Memory B cell (primary cell): ENCODE measurements around the gene NINL.
"Not testable (repeated sequence)": the region's sequence is repeated elsewhere in the genome, so short reads cannot be mapped to it uniquely, and the experiment has no call there.

Experiments used
- ATAC-seq: fragments of 150-1000 bp; cut with Tn5 transposase; 2 replicates; pipeline ENCODE4 v1.10.0; 2021; ENCODE audit warnings: low read depth, mild to moderate bottlenecking, moderate library complexity
- DNase-seq, 2 donors: peaks; one replicate each; pipeline ENCODE4 v3.0.0; 2022; ENCODE audit warnings: low spot score in 2 of 2
- H3K27ac Mint-ChIP-seq: one replicate; pipeline ENCODE4 v1.8.0; 2022; ENCODE audit warnings: mild to moderate bottlenecking, moderate library complexity, mixed read lengths
- H3K27me3 Mint-ChIP-seq: one replicate; pipeline ENCODE4 v1.8.0; 2022; ENCODE audit warnings: mixed read lengths
- H3K36me3 Mint-ChIP-seq: one replicate; pipeline ENCODE4 v1.8.0; 2022; ENCODE audit warnings: mild to moderate bottlenecking, mixed read lengths
- H3K4me1 Mint-ChIP-seq: one replicate; pipeline ENCODE4 v1.8.0; 2022; ENCODE audit warnings: mixed read lengths
- H3K4me3 Mint-ChIP-seq: one replicate; pipeline ENCODE4 v1.8.0; 2022; ENCODE audit warnings: mild to moderate bottlenecking, moderate library complexity, mixed read lengths
- H3K9me3 Mint-ChIP-seq: one replicate; pipeline ENCODE4 v1.8.0; 2022; ENCODE audit warnings: mixed read lengths

Gene NINL

DNA sequence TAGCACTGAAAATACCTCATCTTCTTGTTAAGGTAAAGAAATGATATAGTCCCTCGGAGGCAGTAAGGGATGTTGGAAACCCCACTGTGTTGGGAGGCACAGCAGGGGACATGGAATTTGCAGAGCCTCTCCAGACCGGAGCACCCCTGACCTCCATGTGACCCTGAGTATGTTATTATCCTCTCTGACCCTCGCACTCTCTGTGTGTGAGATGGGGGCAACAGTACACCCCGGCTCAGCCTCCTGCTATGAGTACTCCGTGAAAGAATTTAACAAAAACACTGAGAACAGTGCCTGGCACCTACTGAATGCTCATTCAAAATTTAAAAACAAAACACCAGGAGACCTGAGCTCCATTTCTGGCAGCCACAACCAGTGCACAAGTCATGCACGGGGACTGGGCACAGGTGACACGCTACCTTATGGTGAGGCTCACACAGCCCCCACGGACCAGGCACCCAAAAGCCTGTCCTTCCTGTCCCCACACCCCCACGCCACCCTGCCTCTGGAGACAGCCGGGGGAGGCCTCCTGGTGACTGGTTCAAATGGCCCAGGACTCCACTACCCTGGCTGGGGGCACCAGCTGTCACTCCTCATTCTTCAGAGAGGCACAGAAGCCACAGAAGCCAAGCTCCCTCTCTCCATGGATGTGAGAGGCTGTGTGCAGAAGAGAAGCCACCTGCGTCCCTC lies 6.1 kb downstream of the NINL start:
- DNase-seq, result no peak
- H3K27me3 Mint-ChIP-seq, result peaks cover 9% of the 10 kb centered on the region
- no peak for ATAC-seq
- H3K27ac Mint-ChIP-seq, result no peak overlapping the region
- no peaks in the 10 kb centered on the region for H3K9me3 Mint-ChIP-seq
- H3K4me3 Mint-ChIP-seq, result no peak overlapping the region
- no peaks in the 10 kb centered on the region for H3K36me3 Mint-ChIP-seq
- H3K4me1 Mint-ChIP-seq, result no peaks in the 10 kb centered on the region

DNA sequence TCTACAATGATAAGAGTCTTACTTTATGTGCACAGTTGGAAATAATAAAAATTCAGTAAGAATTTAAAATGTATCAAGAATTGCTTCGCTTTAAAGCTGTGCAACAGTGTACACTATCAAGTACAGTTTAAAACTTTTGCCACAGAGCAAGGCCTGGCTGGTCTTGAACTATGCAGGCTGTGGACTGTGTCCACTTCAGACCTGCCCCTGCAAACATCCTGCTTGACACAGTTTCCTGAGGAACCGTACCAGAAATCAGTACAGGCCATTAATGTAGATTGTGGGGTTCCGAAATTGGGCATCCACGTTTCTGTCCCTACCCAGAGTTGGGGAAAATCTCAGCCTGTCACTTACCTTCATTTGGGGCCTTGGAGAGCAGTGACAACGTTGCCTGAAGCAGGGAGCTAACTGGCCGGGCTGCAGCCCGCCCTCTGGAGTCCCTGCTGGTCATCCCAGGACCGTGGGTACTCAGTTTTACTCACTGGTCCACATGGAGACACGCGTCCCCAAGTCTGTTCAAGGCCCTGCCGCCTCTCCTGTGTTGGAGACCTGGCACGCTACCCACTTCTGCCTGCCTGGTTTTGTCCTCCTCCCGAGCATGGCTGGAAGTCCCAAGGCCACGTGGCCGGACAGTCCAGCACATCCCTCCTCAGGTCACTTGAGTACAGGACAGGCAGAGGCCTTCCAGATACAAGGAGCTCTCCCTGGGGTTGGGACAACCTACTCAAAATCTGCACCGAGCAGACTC lies 8.4 kb downstream of the NINL start:
- no peaks in the 10 kb centered on the region for H3K4me1 Mint-ChIP-seq

DNA sequence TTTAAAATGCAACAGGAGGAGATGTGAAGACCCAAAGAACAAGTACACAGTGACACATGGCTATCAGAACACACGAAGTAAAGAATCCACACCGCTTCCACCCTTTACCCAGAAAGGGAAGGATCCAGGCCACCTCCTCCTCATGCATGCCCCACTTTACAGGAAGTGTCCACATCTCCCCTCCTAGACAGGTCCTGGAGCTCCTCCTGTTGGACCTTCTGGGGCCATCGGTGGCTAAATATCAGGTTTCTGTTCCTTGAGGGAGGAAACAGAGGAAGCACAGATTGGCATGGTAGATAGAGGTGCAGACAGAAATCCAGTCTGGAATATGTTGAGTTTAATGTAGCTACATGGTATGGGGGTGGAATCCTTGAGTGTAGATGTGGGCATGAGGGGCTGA lies 10.9 kb downstream of the NINL start:
- Mint-ChIP-seq H3K27ac (no peak overlapping the region), H3K36me3 (no peaks in the 10 kb centered on the region), H3K4me3 (no peak overlapping the region), H3K4me1 (no peaks in the 10 kb centered on the region), H3K9me3 (no peaks in the 10 kb centered on the region), H3K27me3 (peaks cover 4% of the 10 kb centered on the region)
- ATAC-seq (no peak), DNase-seq (no peak)

More for the DNA sequence above, 8.4 kb downstream of the NINL start:
- Mint-ChIP-seq H3K4me3 (no peak overlapping the region), H3K36me3 (no peaks in the 10 kb centered on the region), H3K27me3 (peaks cover 4% of the 10 kb centered on the region), H3K27ac (no peak overlapping the region), H3K9me3 (no peaks in the 10 kb centered on the region)
- ATAC-seq (no peak), DNase-seq (no peak)

- no peak overlapping the region for H3K27ac Mint-ChIP-seq
- DNase-seq (no peak), ATAC-seq (no peak)
- no peaks in the 10 kb centered on the region for H3K9me3 Mint-ChIP-seq
- H3K27me3 Mint-ChIP-seq, result peaks cover 4% of the 10 kb centered on the region
- H3K36me3 Mint-ChIP-seq, result no peaks in the 10 kb centered on the region
- no peak overlapping the region for H3K4me3 Mint-ChIP-seq
- no peaks in the 10 kb centered on the region for H3K4me1 Mint-ChIP-seq
Observed at GRCh38 chr20:25573288-25574251, 11.8 kb downstream of the NINL start.

DNA sequence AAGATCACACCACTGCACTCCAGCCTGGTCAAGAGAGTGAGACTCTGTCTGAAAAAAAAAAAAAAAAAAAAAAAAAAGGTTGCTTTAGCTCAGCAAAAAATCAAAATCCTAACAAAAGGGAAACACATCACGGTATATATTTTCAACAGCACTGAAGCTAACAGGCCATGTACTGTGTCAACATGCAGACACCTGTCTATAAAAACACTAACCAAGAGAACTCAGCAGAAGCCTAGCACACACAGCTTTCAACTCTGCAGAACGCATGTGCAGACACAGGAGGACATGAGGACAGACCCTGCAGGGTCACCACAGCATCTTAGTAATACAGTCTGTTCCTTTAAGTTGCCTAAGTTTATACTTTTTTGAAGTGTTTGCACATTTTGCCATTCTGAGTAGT lies 13.5 kb downstream of the NINL start:
- Mint-ChIP-seq H3K4me1 (no peaks in the 10 kb centered on the region), H3K36me3 (no peaks in the 10 kb centered on the region), H3K9me3 (no peaks in the 10 kb centered on the region), H3K4me3 (no peak overlapping the region), H3K27me3 (peaks cover 4% of the 10 kb centered on the region), H3K27ac (no peak overlapping the region)
- ATAC-seq, result no peak
- DNase-seq, result no peak

DNA sequence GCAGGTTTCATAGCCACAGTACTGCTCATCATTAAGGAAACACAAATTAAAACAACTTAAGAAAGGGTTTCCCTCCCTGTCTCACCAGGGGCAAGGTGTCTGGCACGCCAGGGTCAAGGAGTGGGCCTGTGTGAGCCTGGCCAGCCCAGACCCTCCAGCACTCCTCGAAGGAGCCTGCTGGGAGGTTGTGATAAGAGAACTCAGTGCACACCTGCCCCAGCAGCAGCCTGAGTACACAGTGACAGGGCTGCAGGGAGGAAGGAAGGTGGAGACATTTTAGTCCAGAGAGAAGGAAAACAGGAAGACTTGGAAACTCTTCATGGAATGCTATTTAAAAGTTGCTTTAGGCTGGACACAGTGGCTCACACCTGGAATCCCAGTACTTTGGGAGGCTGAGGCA lies 14.1 kb downstream of the NINL start:
- Mint-ChIP-seq H3K36me3 (no peaks in the 10 kb centered on the region), H3K4me1 (no peaks in the 10 kb centered on the region), H3K27me3 (peaks cover 4% of the 10 kb centered on the region), H3K27ac (no peak overlapping the region), H3K9me3 (no peaks in the 10 kb centered on the region), H3K4me3 (no peak overlapping the region)
- no peak for DNase-seq
- ATAC-seq, result no peak

GRCh38 chr20:25570148-25570530 lies 15.2 kb downstream of the NINL start:
- Mint-ChIP-seq H3K27me3 (peaks cover 2% of the 10 kb centered on the region), H3K36me3 (no peaks in the 10 kb centered on the region), H3K9me3 (no peaks in the 10 kb centered on the region), H3K4me3 (no peak overlapping the region), H3K27ac (no peak overlapping the region), H3K4me1 (no peaks in the 10 kb centered on the region)
- DNase-seq (no peak), ATAC-seq (no peak)

- DNase-seq (no peak), ATAC-seq (no peak)
- Mint-ChIP-seq H3K27me3 (peaks cover 2% of the 10 kb centered on the region), H3K4me3 (no peak overlapping the region), H3K36me3 (peaks cover 5% of the 10 kb centered on the region), H3K9me3 (peaks cover 4% of the 10 kb centered on the region), H3K4me1 (no peaks in the 10 kb centered on the region), H3K27ac (no peak overlapping the region)
Observed at GRCh38 chr20:25567286-25567685, 18.0 kb downstream of the NINL start.

DNA sequence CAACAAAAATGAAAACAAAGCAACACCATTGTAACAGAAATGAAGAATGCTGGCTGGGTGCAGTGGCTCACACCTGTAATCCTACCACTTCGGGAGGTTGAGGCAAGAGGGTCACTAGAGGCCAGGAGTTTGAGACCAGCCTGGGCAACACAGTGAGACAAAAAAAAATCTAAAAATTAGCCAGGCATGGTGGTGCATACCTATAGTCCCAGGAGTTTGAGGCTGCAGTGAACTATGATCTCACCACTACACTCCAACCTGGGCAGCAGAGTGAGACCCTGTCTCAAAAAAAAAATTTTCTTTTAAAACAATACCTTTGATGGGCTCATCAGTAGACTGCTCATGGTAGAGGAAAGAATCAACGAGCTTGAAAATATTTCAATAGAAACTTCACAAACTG lies 18.5 kb downstream of the NINL start:
- Mint-ChIP-seq H3K9me3 (peaks cover 4% of the 10 kb centered on the region), H3K27me3 (peaks cover 2% of the 10 kb centered on the region), H3K27ac (no peak overlapping the region), H3K36me3 (peaks cover 5% of the 10 kb centered on the region), H3K4me3 (no peak overlapping the region), H3K4me1 (no peaks in the 10 kb centered on the region)
- ATAC-seq, result no peak
- no peak for DNase-seq

DNA sequence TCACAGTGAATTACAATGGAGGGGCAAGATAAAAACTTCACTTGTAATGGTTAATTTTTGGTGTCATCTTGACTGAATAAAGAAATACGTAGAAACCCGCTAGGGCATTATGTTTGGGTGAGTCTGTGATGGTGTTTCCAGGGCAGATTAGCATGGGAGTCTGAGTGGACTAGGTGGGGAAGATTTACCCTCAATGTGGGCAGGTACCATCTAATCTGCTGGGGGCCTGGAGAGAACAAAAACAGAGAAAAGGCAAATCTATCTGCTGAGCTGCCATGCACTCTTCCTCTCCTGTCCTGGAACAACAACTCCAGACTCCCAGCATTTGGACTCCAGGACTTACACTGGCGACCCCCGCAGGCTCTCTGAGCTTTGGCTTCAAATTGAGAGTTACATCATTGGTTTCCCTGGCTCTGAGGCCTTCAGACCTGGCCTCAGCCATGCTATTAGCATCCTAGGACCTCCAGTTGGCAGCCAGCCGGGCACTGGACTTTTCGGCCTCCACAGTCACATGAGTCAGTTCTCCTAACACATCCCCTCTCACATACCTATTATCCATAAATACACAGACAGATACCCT lies 19.7 kb downstream of the NINL start:
- peaks cover 2% of the 10 kb centered on the region for H3K27me3 Mint-ChIP-seq
- H3K4me1 Mint-ChIP-seq, result no peaks in the 10 kb centered on the region
- DNase-seq (no peak), ATAC-seq (no peak)
- H3K4me3 Mint-ChIP-seq, result no peak overlapping the region
- peaks cover 6% of the 10 kb centered on the region for H3K36me3 Mint-ChIP-seq
- H3K27ac Mint-ChIP-seq, result no peak overlapping the region
- H3K9me3 Mint-ChIP-seq, result peaks cover 4% of the 10 kb centered on the region

GRCh38 chr20:25563876-25564275 lies 21.5 kb downstream of the NINL start:
- DNase-seq, result no peak
- ATAC-seq, result no peak
- peaks cover 7% of the 10 kb centered on the region for H3K36me3 Mint-ChIP-seq
- no peak overlapping the region for H3K4me3 Mint-ChIP-seq
- peaks cover 2% of the 10 kb centered on the region for H3K27me3 Mint-ChIP-seq
- no peaks in the 10 kb centered on the region for H3K4me1 Mint-ChIP-seq
- peaks cover 4% of the 10 kb centered on the region for H3K9me3 Mint-ChIP-seq
- H3K27ac Mint-ChIP-seq, result no peak overlapping the region

DNA sequence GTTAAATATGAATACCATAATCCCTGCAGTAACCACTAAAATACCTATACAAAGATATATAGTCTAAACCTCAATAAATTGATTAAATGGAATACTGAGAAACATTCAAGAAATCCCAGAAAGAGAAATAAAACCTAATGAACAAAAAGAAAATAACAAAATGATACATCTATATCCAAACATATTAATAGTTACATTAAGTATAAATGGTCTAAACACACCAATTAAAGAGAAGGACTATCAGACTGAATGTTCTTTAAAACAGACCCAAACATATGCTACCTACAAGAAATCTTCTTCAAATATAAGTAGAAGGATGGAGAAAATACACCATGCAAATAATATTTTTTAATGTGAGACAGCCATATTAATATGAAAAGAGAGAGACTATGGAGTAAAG lies 22.0 kb downstream of the NINL start:
- no peak for ATAC-seq

DNA sequence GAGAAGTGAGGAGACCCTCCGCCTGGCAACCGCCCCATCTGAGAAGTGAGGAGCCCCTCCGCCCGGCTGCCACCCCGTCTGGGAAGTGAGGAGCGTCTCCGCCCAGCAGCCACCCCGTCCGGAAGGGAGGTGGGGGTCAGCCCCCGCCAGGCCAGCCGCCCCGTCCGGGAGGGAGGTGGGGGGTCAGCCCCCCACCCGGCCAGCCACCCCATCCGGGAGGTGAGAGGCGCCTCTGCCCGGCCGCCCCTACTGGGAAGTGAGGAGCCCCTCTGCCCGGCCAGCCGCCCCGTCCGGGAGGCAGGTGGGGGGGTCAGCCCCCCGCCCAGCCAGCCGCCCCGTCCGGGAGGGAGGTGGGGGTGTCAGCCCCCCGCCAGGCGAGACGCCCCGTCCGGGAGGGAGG lies 23.6 kb downstream of the NINL start:
- not testable (repeated sequence) for H3K4me3 Mint-ChIP-seq, H3K27ac Mint-ChIP-seq, ATAC-seq, H3K36me3 Mint-ChIP-seq, DNase-seq, H3K27me3 Mint-ChIP-seq, H3K9me3 Mint-ChIP-seq, H3K4me1 Mint-ChIP-seq

More for the DNA sequence above, 22.0 kb downstream of the NINL start:
- DNase-seq, result no peak
- no peak overlapping the region for H3K4me3 Mint-ChIP-seq
- no peaks in the 10 kb centered on the region for H3K4me1 Mint-ChIP-seq
- no peak overlapping the region for H3K27ac Mint-ChIP-seq
- peaks cover 4% of the 10 kb centered on the region for H3K9me3 Mint-ChIP-seq
- peaks cover 7% of the 10 kb centered on the region for H3K36me3 Mint-ChIP-seq
- peaks cover 2% of the 10 kb centered on the region for H3K27me3 Mint-ChIP-seq

- H3K4me1 Mint-ChIP-seq, result no peaks in the 10 kb centered on the region
- no peak overlapping the region for H3K27ac Mint-ChIP-seq
- no peak for DNase-seq
- no peaks in the 10 kb centered on the region for H3K36me3 Mint-ChIP-seq
- no peak for ATAC-seq
- no peaks in the 10 kb centered on the region for H3K9me3 Mint-ChIP-seq
- peaks cover 8% of the 10 kb centered on the region for H3K27me3 Mint-ChIP-seq
- no peak overlapping the region for H3K4me3 Mint-ChIP-seq
Observed at GRCh38 chr20:25553819-25554296, 31.5 kb downstream of the NINL start.
